Lung (tissue), 12 donors: ENCODE data around the gene TNFAIP6. TPM values are rescaled to one million over a fixed set of nuclear protein-coding genes. Genes with fewer than 3 reads are reported as not detected.
A peak's percentile ranks its signal among the peaks of the same experiment; 100 is the strongest.

Experiments used
- ATAC-seq: fragments of 200-7000 bp; cut with Tn5 transposase; one replicate; pipeline ENCODE4 v1.9.1; 2020; ENCODE audit warnings: moderate number of reproducible peaks; ENCODE audit not compliant: insufficient read depth, low FRiP score
- DNase-seq, 3 donors: peaks; one replicate each; pipeline ENCODE4 v3.0.0-alpha.2; 2013 to 2017
- H3K27ac ChIP-seq, 2 donors: one replicate each; pipeline ENCODE4 v1.5.1; 2013; ENCODE audit warnings: mild to moderate bottlenecking in 2 of 2, moderate library complexity in 2 of 2, control low read depth in 1 of 2, inconsistent platforms in 1 of 2, low read depth in 1 of 2, low read length in 1 of 2
- H3K27me3 ChIP-seq, 3 donors: one replicate each; pipeline ENCODE4 v1.5.1; 2013; ENCODE audit warnings: low read length in 2 of 3; ENCODE audit not compliant: control insufficient read depth in 3 of 3, insufficient read depth in 3 of 3
- H3K36me3 ChIP-seq, 4 donors: one replicate each; pipeline ENCODE4 v1.5.1; 2013; ENCODE audit warnings: low read length in 4 of 4, mild to moderate bottlenecking in 1 of 4, moderate library complexity in 1 of 4; ENCODE audit not compliant: control insufficient read depth in 4 of 4, insufficient read depth in 4 of 4
- H3K4me1 ChIP-seq, 5 donors: one replicate each; pipeline ENCODE4 v1.5.1; 2013; ENCODE audit warnings: low read length in 5 of 5, mild to moderate bottlenecking in 2 of 5, moderate library complexity in 1 of 5; ENCODE audit not compliant: control insufficient read depth in 5 of 5, insufficient read depth in 5 of 5
- H3K4me3 ChIP-seq: one replicate; pipeline ENCODE4 v1.5.1; 2013; ENCODE audit warnings: mild to moderate bottlenecking, control low read depth, moderate library complexity
- H3K9ac ChIP-seq, 2 donors: one replicate each; pipeline ENCODE4 v1.5.1; 2013; ENCODE audit warnings: low read length in 2 of 2, control low read depth in 1 of 2; ENCODE audit not compliant: insufficient read depth in 1 of 2
- H3K9me3 ChIP-seq, 4 donors: one replicate each; pipeline ENCODE4 v1.5.1; 2013; ENCODE audit warnings: low read length in 3 of 4, mild to moderate bottlenecking in 1 of 4, moderate library complexity in 1 of 4; ENCODE audit not compliant: control insufficient read depth in 4 of 4, insufficient read depth in 3 of 4
- WGBS, 2 donors: extraction: QIAGEN DNeasy Blood & Tissue Kit; methylation state at CpG; one replicate each; pipeline ENCODE4 v1.1.7; 2013; 5-methylcytosine and 5-hydroxymethylcytosine counted together
- polyA plus RNA-seq, 2 donors: library from polyadenylated mRNA; stranded (reverse); fragments of 200-250 nt; gene quantifications; one replicate each; pipeline ENCODE4 v1.2.1, GENCODE V29; 2013
- total RNA-seq, 2 donors: library from RNA; depleted of rRNA in 1 of 2; stranded (reverse); fragments of >200 nt in 1 of 2; gene quantifications; one replicate each; pipeline ENCODE4 v1.2.1, GENCODE V29; 2014 to 2021
- TF ChIP-seq, protein P1 (sequence below): IDR thresholded peaks from 2 replicates; pipeline ENCODE4 v1.5.1; 2012; ENCODE audit warnings: mild to moderate bottlenecking; ENCODE audit errors: control extremely low read depth, extremely low read depth
- donor health status: control.
- donor health status: control.
- donor health status: Bipolar disorder and iron deficiency.
- donor health status: healthy.
- donor health status: DM: yes; HTN: yes; CAD: no.

The TNFAIP6 gene
- total and polyA plus RNA-seq, 4 donors: 1.6 to 134 (median 8.4) TPM

DNA sequence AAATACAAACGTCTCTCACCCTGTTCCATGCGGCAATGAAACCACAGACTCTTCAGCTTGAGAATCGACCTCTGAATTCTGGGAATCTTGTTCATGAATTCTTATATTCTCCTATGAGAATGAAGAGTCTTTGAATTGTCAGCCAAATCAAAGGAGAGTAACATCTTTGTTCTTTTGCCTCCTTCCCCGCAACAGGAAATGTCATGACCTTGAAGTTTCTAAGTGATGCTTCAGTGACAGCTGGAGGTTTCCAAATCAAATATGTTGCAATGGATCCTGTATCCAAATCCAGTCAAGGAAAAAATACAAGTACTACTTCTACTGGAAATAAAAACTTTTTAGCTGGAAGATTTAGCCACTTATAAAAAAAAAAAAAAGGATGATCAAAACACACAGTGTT, 21.8 kb downstream of the TNFAIP6 start:
- H3K27me3 ChIP-seq: no peaks in the 10 kb centered on the region
- no peak overlapping the region for H3K9ac ChIP-seq
- 69 to 74% methylated on average over 4 of the region's 4 CpGs for WGBS, 2 donors
- H3K4me1 ChIP-seq: peaks cover 0 to 13% (median 0%) of the 10 kb centered on the region in 5 donors
- DNase-seq (peak; percentile 17 to 79 (median 69)), ATAC-seq (no peak)
- TF ChIP-seq, protein P1, sequence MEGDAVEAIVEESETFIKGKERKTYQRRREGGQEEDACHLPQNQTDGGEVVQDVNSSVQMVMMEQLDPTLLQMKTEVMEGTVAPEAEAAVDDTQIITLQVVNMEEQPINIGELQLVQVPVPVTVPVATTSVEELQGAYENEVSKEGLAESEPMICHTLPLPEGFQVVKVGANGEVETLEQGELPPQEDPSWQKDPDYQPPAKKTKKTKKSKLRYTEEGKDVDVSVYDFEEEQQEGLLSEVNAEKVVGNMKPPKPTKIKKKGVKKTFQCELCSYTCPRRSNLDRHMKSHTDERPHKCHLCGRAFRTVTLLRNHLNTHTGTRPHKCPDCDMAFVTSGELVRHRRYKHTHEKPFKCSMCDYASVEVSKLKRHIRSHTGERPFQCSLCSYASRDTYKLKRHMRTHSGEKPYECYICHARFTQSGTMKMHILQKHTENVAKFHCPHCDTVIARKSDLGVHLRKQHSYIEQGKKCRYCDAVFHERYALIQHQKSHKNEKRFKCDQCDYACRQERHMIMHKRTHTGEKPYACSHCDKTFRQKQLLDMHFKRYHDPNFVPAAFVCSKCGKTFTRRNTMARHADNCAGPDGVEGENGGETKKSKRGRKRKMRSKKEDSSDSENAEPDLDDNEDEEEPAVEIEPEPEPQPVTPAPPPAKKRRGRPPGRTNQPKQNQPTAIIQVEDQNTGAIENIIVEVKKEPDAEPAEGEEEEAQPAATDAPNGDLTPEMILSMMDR: no peak
- H3K4me3 ChIP-seq: no peak overlapping the region
- H3K9me3 ChIP-seq: no peaks in the 10 kb centered on the region
- no peaks in the 10 kb centered on the region for H3K36me3 ChIP-seq
- H3K27ac ChIP-seq: no peak overlapping the region

- peaks cover 0 to 9% (median 0%) of the 10 kb centered on the region in 5 donors for H3K4me1 ChIP-seq
- no peaks in the 10 kb centered on the region for H3K27me3 ChIP-seq
- H3K4me3 ChIP-seq: no peak overlapping the region
- H3K27ac ChIP-seq: no peak overlapping the region
- no peaks in the 10 kb centered on the region for H3K9me3 ChIP-seq
- WGBS, 2 donors: 78 to 88% methylated on average over 6 of the region's 6 CpGs
- ATAC-seq (no peak), DNase-seq (peak in 2 of 3 donors; percentile 42 to 54)
- H3K9ac ChIP-seq: no peak overlapping the region
- H3K36me3 ChIP-seq: no peaks in the 10 kb centered on the region
- TF ChIP-seq, protein P1: no peak
Measured at GRCh38 chr2:151380580-151381235, 23.3 kb downstream of the TNFAIP6 start.

DNA sequence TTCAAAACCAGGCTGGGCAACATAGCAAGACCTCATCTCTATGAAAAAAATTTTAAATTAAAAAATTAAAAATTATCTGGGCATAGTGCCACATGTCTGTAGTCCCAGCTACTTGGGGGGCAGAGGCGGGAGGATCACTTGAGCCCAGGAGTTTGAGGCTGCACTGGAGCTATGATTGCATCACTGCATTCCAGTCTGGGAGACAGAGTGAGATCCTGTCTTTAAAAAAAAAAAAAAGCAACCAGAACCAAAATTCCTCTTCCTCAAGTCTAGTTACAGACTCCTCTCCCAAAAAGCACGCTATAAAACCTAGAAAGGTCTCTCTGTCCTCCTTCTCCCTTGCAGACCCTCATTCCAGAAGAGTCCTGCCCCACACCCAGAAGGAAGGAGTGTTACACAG, 23.9 kb downstream of the TNFAIP6 start:
- 75 to 81% methylated on average over 2 of the region's 2 CpGs for WGBS, 2 donors

More for the DNA sequence above, 23.9 kb downstream of the TNFAIP6 start:
- TF ChIP-seq, protein P1: no peak
- peak; percentile 30 to 49 (median 42) for DNase-seq
- ATAC-seq: no peak
- Histone ChIP-seq H3K9me3 (no peaks in the 10 kb centered on the region), H3K27ac (no peak overlapping the region), H3K36me3 (no peaks in the 10 kb centered on the region), H3K9ac (no peak overlapping the region), H3K27me3 (no peaks in the 10 kb centered on the region), H3K4me1 (peaks cover 0 to 9% (median 0%) of the 10 kb centered on the region in 5 donors), H3K4me3 (no peak overlapping the region)
